H9 (cell line): ENCODE data around the gene SORD. TPM values are rescaled to one million over a fixed set of nuclear protein-coding genes. Genes with fewer than 3 reads are reported as not detected.

Experiments
- DNase-seq: peaks from one replicate; pipeline ENCODE4 v3.0.0-alpha.2; 2017
- H2AFZ ChIP-seq: one replicate; pipeline ENCODE4 v1.6.1; 2013; ENCODE audit warnings: mild to moderate bottlenecking, low read length, control low read depth, moderate library complexity
- H2AK5ac ChIP-seq: 2 replicates; pipeline ENCODE4 v1.6.1; 2013; ENCODE audit warnings: low read length, control low read depth, mixed read lengths; ENCODE audit not compliant: insufficient read length
- H2BK120ac ChIP-seq: one replicate; pipeline ENCODE4 v1.6.1; 2013; ENCODE audit warnings: low read depth, mild to moderate bottlenecking, low read length, control low read depth, inconsistent platforms; ENCODE audit not compliant: poor library complexity, severe bottlenecking
- H2BK12ac ChIP-seq: 2 replicates; pipeline ENCODE4 v1.6.1; 2013; ENCODE audit warnings: low read length, control low read depth, mixed read lengths, low read depth; ENCODE audit not compliant: insufficient read length
- H2BK15ac ChIP-seq: 2 replicates; pipeline ENCODE4 v1.6.1; 2013; ENCODE audit warnings: low read depth, low read length, control low read depth
- H2BK20ac ChIP-seq: one replicate; pipeline ENCODE4 v1.6.1; 2013; ENCODE audit warnings: low read depth, mild to moderate bottlenecking, low read length, control low read depth, inconsistent platforms; ENCODE audit not compliant: poor library complexity, severe bottlenecking
- H2BK5ac ChIP-seq: 2 replicates; pipeline ENCODE4 v1.6.1; 2013; ENCODE audit warnings: low read length, control low read depth, mixed read lengths; ENCODE audit not compliant: insufficient read length
- H3K14ac ChIP-seq: 2 replicates; pipeline ENCODE4 v1.6.1; 2013; ENCODE audit warnings: low read length, control low read depth; ENCODE audit not compliant: insufficient read depth
- H3K18ac ChIP-seq: 2 replicates; pipeline ENCODE4 v1.6.1; 2013; ENCODE audit warnings: low read depth, mild to moderate bottlenecking, mixed read lengths, low read length, control low read depth; ENCODE audit not compliant: insufficient read length
- H3K23ac ChIP-seq: 2 replicates; pipeline ENCODE4 v1.6.1; 2013; ENCODE audit warnings: low read length, control low read depth, mixed read lengths, low read depth; ENCODE audit not compliant: insufficient read length
- H3K23me2 ChIP-seq: 2 replicates; pipeline ENCODE4 v1.6.1; 2013; ENCODE audit warnings: low read depth, mild to moderate bottlenecking, mixed read lengths, low read length, control low read depth; ENCODE audit not compliant: insufficient read length, poor library complexity, severe bottlenecking
- H3K27ac ChIP-seq: 2 replicates; pipeline ENCODE4 v1.5.1; 2013; ENCODE audit warnings: low read length, control low read depth, mixed read lengths, low read depth; ENCODE audit not compliant: insufficient read length
- H3K27me3 ChIP-seq: 2 replicates; pipeline ENCODE4 v1.6.1; 2013; ENCODE audit warnings: low read length, control low read depth, inconsistent platforms; ENCODE audit not compliant: insufficient read depth
- H3K4ac ChIP-seq: 2 replicates; pipeline ENCODE4 v1.6.1; 2013; ENCODE audit warnings: low read depth, mild to moderate bottlenecking, control low read depth, inconsistent platforms, low read length, moderate library complexity
- H3K4me1 ChIP-seq: 2 replicates; pipeline ENCODE4 v1.6.1; 2013; ENCODE audit warnings: low read length, control low read depth, inconsistent platforms; ENCODE audit not compliant: insufficient read depth
- H3K4me2 ChIP-seq: 2 replicates; pipeline ENCODE4 v1.6.1; 2013; ENCODE audit warnings: low read length, control low read depth, mixed read lengths; ENCODE audit not compliant: insufficient read length, insufficient read depth
- H3K56ac ChIP-seq: 2 replicates; pipeline ENCODE4 v1.6.1; 2013; ENCODE audit warnings: low read depth, mild to moderate bottlenecking, mixed read lengths, low read length, control low read depth; ENCODE audit not compliant: insufficient read length
- H3K79me1 ChIP-seq: 2 replicates; pipeline ENCODE4 v1.6.1; 2013; ENCODE audit warnings: low read depth, mild to moderate bottlenecking, moderate library complexity, low read length, control low read depth, inconsistent platforms; ENCODE audit not compliant: insufficient read depth, poor library complexity, severe bottlenecking
- H3K79me2 ChIP-seq: 2 replicates; pipeline ENCODE4 v1.6.1; 2013; ENCODE audit warnings: low read length, control low read depth, inconsistent platforms; ENCODE audit not compliant: insufficient read depth
- H3K9ac ChIP-seq: 2 replicates; pipeline ENCODE4 v1.6.1; 2013; ENCODE audit warnings: low read length, control low read depth, mixed read lengths; ENCODE audit not compliant: insufficient read length; ENCODE audit errors: extremely low read depth
- H3K9me3 ChIP-seq: one replicate; pipeline ENCODE4 v1.6.1; 2013; ENCODE audit warnings: low read depth, low read length, inconsistent platforms; ENCODE audit not compliant: control insufficient read depth
- H3T11ph ChIP-seq: one replicate; pipeline ENCODE4 v1.6.1; 2013; ENCODE audit warnings: mild to moderate bottlenecking, low read length, control low read depth, inconsistent platforms
- H4K20me1 ChIP-seq: one replicate; pipeline ENCODE4 v1.6.1; 2013; ENCODE audit not compliant: control insufficient read depth, insufficient read length, insufficient read depth
- H4K5ac ChIP-seq: 2 replicates; pipeline ENCODE4 v1.6.1; 2013; ENCODE audit warnings: low read depth, mild to moderate bottlenecking, mixed read lengths, low read length, control low read depth; ENCODE audit not compliant: insufficient read length
- H4K8ac ChIP-seq: replicated peaks from 2 replicates; pipeline ENCODE4 v1.6.1; 2013; ENCODE audit warnings: low read length, control low read depth, mixed read lengths, low read depth; ENCODE audit not compliant: insufficient read length
- H4K91ac ChIP-seq: 2 replicates; pipeline ENCODE4 v1.6.1; 2013; ENCODE audit warnings: low read depth, mild to moderate bottlenecking, moderate library complexity, mixed read lengths, low read length, control low read depth; ENCODE audit not compliant: insufficient read length
- H3K27ac Mint-ChIP-seq, 3 experiments: 2 replicates in 2 of 3; 3 replicates in 1 of 3; pipeline ENCODE4 v1.8.0; 2020 to 2021; ENCODE audit warnings: mixed read lengths in 3 of 3, mild to moderate bottlenecking in 1 of 3, moderate library complexity in 1 of 3
- H3K27me3 Mint-ChIP-seq: 2 replicates; pipeline ENCODE4 v1.8.0; 2021; ENCODE audit warnings: low read depth, mild to moderate bottlenecking, moderate library complexity, mixed read lengths
- H3K36me3 Mint-ChIP-seq, 3 experiments: 2 replicates in 2 of 3; 3 replicates in 1 of 3; pipeline ENCODE4 v1.8.0; 2020 to 2021; ENCODE audit warnings: low read depth in 3 of 3, mixed read lengths in 3 of 3; ENCODE audit not compliant: insufficient read depth in 1 of 3
- H3K4me1 Mint-ChIP-seq, 2 experiments: 2 replicates each; pipeline ENCODE4 v1.8.0; 2020; ENCODE audit warnings: mixed read lengths in 2 of 2
- H3K4me3 Mint-ChIP-seq, 2 experiments: 2 replicates in 1 of 2; 3 replicates in 1 of 2; pipeline ENCODE4 v1.8.0; 2020 to 2021; ENCODE audit warnings: mild to moderate bottlenecking in 2 of 2, mixed read lengths in 2 of 2, moderate library complexity in 1 of 2
- H3K9me3 Mint-ChIP-seq, 2 experiments: 2 replicates in 1 of 2; 3 replicates in 1 of 2; pipeline ENCODE4 v1.8.0; 2020; ENCODE audit warnings: mild to moderate bottlenecking in 2 of 2, mixed read lengths in 2 of 2, moderate library complexity in 1 of 2
- CTCF ChIP-seq: fragments of 200-600 bp; sonication (generic); conservative IDR thresholded peaks from 3 replicates; pipeline ENCODE4 v1.8.0; 2021; ENCODE audit warnings: antibody characterized with exemption, mild to moderate bottlenecking
- WGBS: extraction: QIAGEN DNeasy Blood & Tissue Kit; methylation state at CpG from one replicate; pipeline ENCODE4 v1.1.7; 2013; ENCODE audit warnings: missing lambda C conversion rate, low lambda C conversion rate, mixed read lengths; ENCODE audit not compliant: insufficient read length; ENCODE audit errors: extremely low coverage; 5-methylcytosine and 5-hydroxymethylcytosine counted together
- total RNA-seq: library from RNA; stranded (reverse); gene quantifications from 2 replicates; pipeline ENCODE4 v1.2.1, GENCODE V29; 2021

The SORD gene
- total RNA-seq, 1 experiment from 2014 or later = 35.2 TPM

DNA sequence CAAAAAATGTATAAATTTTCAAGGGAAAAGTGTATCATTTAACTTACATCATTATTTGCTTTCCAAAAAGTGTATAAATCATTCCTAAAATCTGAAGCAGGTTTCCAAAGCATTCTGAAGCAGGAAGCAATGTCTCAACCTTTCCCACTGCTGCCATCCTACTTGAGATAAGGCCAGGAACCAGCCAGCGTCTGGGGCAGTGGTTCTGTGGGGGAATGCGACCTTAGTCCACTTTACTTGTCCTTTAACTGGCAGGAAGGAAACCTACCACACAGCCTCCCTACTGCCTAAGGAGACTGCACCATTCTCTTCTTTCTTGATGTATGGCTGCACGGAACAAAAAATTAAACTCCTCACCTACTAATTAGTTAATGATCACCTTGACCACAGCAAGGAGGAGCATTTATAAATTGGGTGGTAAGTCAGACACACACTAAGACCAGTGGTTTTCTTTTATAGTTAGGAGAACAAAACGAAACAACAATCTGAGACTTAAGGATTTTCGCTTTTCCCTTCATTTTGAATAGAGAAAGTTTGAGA is 3.7 kb downstream of the SORD start:
- Histone ChIP-seq H3K14ac (no peak overlapping the region), H3K9ac (no peak overlapping the region), H4K5ac (no peak overlapping the region), H3T11ph (no peak overlapping the region), H3K9me3 (peaks cover 9% of the 10 kb centered on the region), H3K79me2 (no peaks in the 10 kb centered on the region), H3K56ac (no peak overlapping the region), H3K27ac (no peak overlapping the region), H3K4me2 (no peak overlapping the region), H3K79me1 (no peaks in the 10 kb centered on the region), H3K18ac (no peak overlapping the region), H3K27me3 (no peaks in the 10 kb centered on the region), H3K23me2 (peaks cover 5% of the 10 kb centered on the region), H2BK20ac (no peak overlapping the region), H3K4ac (no peak overlapping the region), H4K8ac (no peak overlapping the region), H2BK12ac (no peak overlapping the region), H2BK15ac (no peak overlapping the region), H4K91ac (no peak overlapping the region), H3K4me1 (peaks cover 5% of the 10 kb centered on the region), H3K23ac (no peak overlapping the region), H2BK5ac (no peak overlapping the region), H2AK5ac (no peak overlapping the region), H2AFZ (no peak overlapping the region), H4K20me1 (no peaks in the 10 kb centered on the region), H2BK120ac (no peak overlapping the region)
- TF ChIP-seq CTCF = no peak
- no peak overlapping the region for H3K4me3 Mint-ChIP-seq
- H3K27ac Mint-ChIP-seq = no peak overlapping the region
- DNase-seq = no peak
- H3K4me1 Mint-ChIP-seq = peaks cover 14 to 17% of the 10 kb centered on the region in 2 experiments
- peaks cover 37 to 43% (median 38%) of the 10 kb centered on the region in 3 experiments for H3K36me3 Mint-ChIP-seq
- peaks cover 0 to 4% of the 10 kb centered on the region in 2 experiments; a peak in 2 of 5 replicates for H3K9me3 Mint-ChIP-seq
- WGBS = no CpG with 5 or more reads among the region's 5 CpGs
- H3K27me3 Mint-ChIP-seq = peaks cover 1% of the 10 kb centered on the region; the same call in 1 of the 2 replicates
